HL-60/S4 (cell line): Measurements from ENCODE around the gene RANBP1.

ENCODE experiments used
- in situ Hi-C: fragments of 300-500 bp; cut with MboI; formaldehyde crosslinking; loops from 2 replicates; pipeline ENCODE4 v1.14.3; 2022; ENCODE audit warnings: low sequenced_read_pairs

The RANBP1 gene

DNA sequence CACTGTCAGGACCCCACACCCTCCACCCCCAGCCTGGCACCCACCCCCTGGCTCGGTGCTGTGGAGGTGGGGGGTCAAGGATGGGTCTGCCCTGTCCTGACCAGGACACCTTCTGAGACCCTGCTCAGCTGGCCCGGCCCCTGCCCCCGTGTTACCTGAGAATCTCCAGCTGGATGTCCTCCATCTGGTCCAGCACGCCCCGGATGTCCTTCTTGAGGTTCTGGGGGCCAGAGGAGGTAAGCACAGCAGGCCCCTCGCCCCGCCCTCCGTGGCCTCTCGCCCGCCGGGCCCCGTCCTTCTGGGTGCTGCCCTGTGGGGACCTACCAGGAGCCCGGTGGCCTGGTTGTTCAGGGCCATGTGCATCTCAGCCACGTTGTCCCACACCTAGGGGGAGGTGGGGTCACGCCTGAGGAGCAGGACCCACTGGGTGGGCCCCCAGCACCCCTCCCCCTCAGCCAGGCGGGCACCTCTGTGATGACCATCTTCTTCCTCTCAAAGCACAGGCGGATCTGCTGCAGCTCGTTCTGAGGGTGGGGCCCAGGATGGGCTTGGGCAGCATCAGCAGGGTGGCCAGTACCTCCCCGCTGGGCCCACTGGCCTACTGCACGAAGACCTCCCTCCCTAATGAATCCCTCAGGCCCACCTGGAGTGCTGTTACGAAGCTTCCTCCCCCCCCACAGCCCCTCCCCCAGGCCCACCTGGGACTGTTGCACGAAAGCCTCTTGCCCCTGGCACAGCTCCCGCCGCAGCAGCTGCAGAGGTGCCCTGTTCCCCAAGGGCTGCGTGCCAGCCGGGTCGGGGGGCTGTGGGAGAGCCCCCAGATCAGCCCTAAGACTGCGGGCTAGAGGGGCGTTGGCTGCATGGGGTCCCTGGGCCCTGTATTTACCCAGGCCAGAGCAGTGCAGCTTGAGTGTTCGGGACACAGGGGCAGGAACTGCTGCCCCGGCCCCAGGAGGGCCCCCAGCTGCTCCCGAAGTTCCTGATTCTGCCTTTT is 33.6 kb downstream of the RANBP1 start:
- in situ Hi-C loops: loop anchor here (10.0 kb wide), 2 partner anchors 125 to 315 kb away; no protein-coding TSS in a partner anchor

DNA sequence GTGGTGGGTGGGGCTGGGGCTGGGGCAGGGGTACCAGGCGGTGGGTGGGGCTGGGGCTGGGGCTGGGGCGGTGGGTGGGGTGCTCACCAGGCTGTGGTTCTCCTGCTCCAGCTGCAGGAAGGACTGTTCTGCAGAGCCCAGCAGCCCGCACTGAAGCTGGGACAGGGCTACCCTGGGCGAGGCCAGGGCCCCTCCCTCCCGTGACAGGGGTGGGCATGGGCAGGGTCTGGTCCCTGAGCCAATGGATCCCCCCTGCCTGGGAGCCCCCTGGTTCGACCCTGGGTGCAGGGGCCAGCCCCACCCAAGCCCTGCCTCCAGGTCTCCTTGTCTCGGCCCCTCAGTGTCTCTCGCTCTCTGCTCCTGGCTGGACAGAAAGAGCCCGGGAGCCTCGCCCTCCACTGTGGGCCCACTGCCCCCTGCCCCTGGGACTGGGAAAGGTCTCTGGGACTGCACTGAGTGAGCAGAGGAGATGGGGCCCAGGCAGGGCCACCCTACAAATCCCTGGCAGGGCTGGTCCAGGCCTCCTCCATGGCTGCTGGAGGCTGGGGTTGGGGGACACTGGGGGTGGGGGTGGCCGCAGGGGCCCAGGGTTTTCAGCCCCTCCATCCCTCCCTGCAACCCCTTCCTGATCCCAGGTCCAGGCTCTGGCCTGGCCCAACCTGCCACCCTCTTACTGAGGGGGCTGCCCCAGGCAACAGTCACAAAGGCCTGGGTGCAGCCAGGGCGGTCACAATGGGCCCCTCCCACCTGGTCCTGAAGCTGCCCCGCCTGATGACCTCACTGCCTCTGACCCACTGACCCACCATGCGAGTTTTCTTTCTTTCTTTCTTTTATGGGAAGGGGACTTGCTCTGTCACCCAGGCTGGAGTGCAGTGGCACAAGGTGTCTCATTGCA is 34.7 kb downstream of the RANBP1 start, which contains the start of gene CCDC188:
TSS of gene CCDC188 (minus strand) at position 675 of the 895 bp plus-strand sequence. CDS start at position 606, 69 bp downstream.
- in situ Hi-C loops: loop anchor here (10.0 kb wide), 2 partner anchors 124 to 314 kb away; no protein-coding TSS in a partner anchor

- in situ Hi-C loops: loop anchor here (10.0 kb wide), 2 partner anchors 124 to 314 kb away; no protein-coding TSS in a partner anchor
Observed at GRCh38 chr22:20151276-20151588, 35.3 kb downstream of the RANBP1 start.

GRCh38 chr22:20152464-20152890 is 36.6 kb downstream of the RANBP1 start:
- in situ Hi-C loops: loop anchor here (10.0 kb wide), 2 partner anchors 122 to 312 kb away; no protein-coding TSS in a partner anchor

DNA sequence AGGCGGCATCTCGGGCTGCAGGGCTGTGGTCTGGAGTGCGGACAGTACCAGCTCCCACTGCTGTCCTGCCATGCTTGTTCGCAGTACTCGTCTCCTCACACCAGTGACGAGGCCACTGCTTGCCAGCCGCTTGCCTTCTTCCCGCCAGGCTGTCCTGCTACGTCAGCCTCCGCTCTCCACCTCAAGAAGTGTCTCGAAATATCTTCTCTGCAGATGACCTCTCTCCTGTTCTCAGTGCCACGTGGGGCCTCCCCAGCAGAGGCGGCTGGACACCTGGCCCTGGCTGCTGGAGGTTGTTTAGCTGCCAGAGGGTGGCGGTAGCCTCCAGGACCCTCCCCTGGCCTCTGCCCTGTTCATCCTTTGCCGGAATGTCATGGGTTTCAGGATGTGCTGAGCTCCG is 38.0 kb downstream of the RANBP1 start:
- in situ Hi-C loops: loop anchor here (10.0 kb wide), 2 partner anchors 121 to 311 kb away; no protein-coding TSS in a partner anchor

GRCh38 chr22:20154602-20155187 is 38.8 kb downstream of the RANBP1 start:
- in situ Hi-C loops: loop anchor here (10.0 kb wide), 2 partner anchors 120 to 310 kb away; no protein-coding TSS in a partner anchor

- in situ Hi-C loops: loop anchor here (10.0 kb wide), 2 partner anchors 119 to 309 kb away; no protein-coding TSS in a partner anchor
Observed at GRCh38 chr22:20155330-20156041, 39.6 kb downstream of the RANBP1 start.

- in situ Hi-C loops: loop anchor here (10.0 kb wide), 2 partner anchors 119 to 309 kb away; no protein-coding TSS in a partner anchor
Observed at GRCh38 chr22:20156042-20156389, 40.1 kb downstream of the RANBP1 start.

GRCh38 chr22:20156611-20157429 is 40.9 kb downstream of the RANBP1 start:
- in situ Hi-C loops: loop anchor here (10.0 kb wide), 2 partner anchors 118 to 308 kb away; no protein-coding TSS in a partner anchor

- in situ Hi-C loops: loop anchor here (10.0 kb wide), 2 partner anchors 117 to 307 kb away; no protein-coding TSS in a partner anchor
Observed at GRCh38 chr22:20157430-20158183, 41.7 kb downstream of the RANBP1 start.

GRCh38 chr22:20158391-20159036 is 42.6 kb downstream of the RANBP1 start:
- in situ Hi-C loops: loop anchor here (10.0 kb wide), 2 partner anchors 116 to 306 kb away; no protein-coding TSS in a partner anchor

- in situ Hi-C loops: loop anchor here (10.0 kb wide), 2 partner anchors 116 to 306 kb away; no protein-coding TSS in a partner anchor
Observed at GRCh38 chr22:20159076-20159475, 43.2 kb downstream of the RANBP1 start.

- in situ Hi-C loops: loop anchor here (10.0 kb wide), 2 partner anchors 115 to 305 kb away; no protein-coding TSS in a partner anchor
Observed at GRCh38 chr22:20159531-20159930, 43.6 kb downstream of the RANBP1 start.

- in situ Hi-C loops: no loop called here
Observed at GRCh38 chr22:20160041-20160440, 44.1 kb downstream of the RANBP1 start.

GRCh38 chr22:20164863-20165262 is 49.0 kb downstream of the RANBP1 start:
- in situ Hi-C loops: no loop called here

DNA sequence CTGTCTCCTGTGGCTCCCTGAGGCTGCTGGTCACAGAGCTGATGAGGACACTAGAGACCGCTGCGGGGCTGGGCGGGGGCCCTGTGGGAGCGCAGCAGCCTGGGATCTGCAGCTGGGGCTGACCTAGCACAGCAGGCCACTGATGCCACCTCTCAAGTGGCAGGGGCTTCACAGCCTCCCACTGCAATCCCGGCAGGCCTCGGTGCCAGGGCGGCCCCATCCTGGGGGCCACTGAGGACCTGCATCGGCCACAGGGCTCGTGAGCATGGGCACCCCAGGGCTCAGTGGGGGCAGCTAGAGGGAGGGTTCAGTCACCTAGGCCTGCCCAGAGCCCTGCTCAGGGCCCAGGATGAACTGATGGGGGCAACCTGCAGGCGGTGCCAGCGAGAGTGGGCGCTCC is 49.5 kb downstream of the RANBP1 start:
- in situ Hi-C loops: no loop called here

- in situ Hi-C loops: no loop called here
Observed at GRCh38 chr22:20165913-20166312, 50.0 kb downstream of the RANBP1 start.
